CD14-positive monocyte (primary cell): ENCODE measurements around the gene GNL1. TPM values are rescaled to one million over a fixed set of nuclear protein-coding genes. Genes with fewer than 3 reads are reported as not detected.

Experiments
- DNase-seq, 3 donors: peaks; one replicate each; pipeline ENCODE4 v3.0.0-alpha.2; 2011 to 2022
- H2AFZ ChIP-seq: 2 replicates; pipeline ENCODE4 v1.6.0; 2012; ENCODE audit warnings: mild to moderate bottlenecking, low read depth, low read length, inconsistent platforms; ENCODE audit not compliant: insufficient read depth, poor library complexity, severe bottlenecking
- H3K27ac ChIP-seq, 2 donors: 1 replicate in 1 of 2; 2 replicates in 1 of 2; pipeline ENCODE4 v1.5.1; 2012 to 2013; ENCODE audit warnings: low read length in 2 of 2, control low read depth in 1 of 2, inconsistent platforms in 1 of 2, low read depth in 1 of 2, mild to moderate bottlenecking in 1 of 2
- H3K27me3 ChIP-seq, 2 donors: one replicate each; pipeline versions ENCODE4 v1.6.0 to v1.6.1; 2011 to 2013; ENCODE audit warnings: low read length in 2 of 2; ENCODE audit not compliant: control insufficient read depth in 2 of 2, insufficient read depth in 2 of 2
- H3K36me3 ChIP-seq, 2 donors: replicated peaks in 1 of 2; 1 replicate in 1 of 2; 2 replicates in 1 of 2; pipeline versions ENCODE4 v1.5.1 to v1.6.1; 2012 to 2013; ENCODE audit warnings: low read length in 2 of 2, control low read depth in 1 of 2, inconsistent platforms in 1 of 2, mild to moderate bottlenecking in 1 of 2; ENCODE audit not compliant: insufficient read depth in 2 of 2, control insufficient read depth in 1 of 2
- H3K4me1 ChIP-seq, 2 donors: 1 replicate in 1 of 2; 2 replicates in 1 of 2; pipeline versions ENCODE4 v1.5.1 to v1.6.1; 2012 to 2013; ENCODE audit warnings: low read length in 2 of 2, control low read depth in 1 of 2, inconsistent platforms in 1 of 2, mild to moderate bottlenecking in 1 of 2, moderate library complexity in 1 of 2; ENCODE audit not compliant: insufficient read depth in 2 of 2, control insufficient read depth in 1 of 2
- H3K4me2 ChIP-seq: replicated peaks from 2 replicates; pipeline ENCODE3; 2012; ENCODE audit warnings: low read length, moderate library complexity, mild to moderate bottlenecking; ENCODE audit not compliant: poor library complexity, severe bottlenecking; ENCODE audit errors: extremely low read depth
- H3K4me3 ChIP-seq, 3 experiments: fragments of 200-600 bp in 1 of 3; sonication (generic) in 1 of 3; replicated peaks in 1 of 3; 1 replicate in 2 of 3; 2 replicates in 1 of 3; pipeline ENCODE4 v1.5.1; 2011 to 2013; ENCODE audit warnings: low read length in 3 of 3, mild to moderate bottlenecking in 3 of 3, control low read depth in 2 of 3, low read depth in 2 of 3, inconsistent platforms in 1 of 3, moderate library complexity in 1 of 3
- H3K79me2 ChIP-seq: 2 replicates; pipeline ENCODE4 v1.6.0; 2012; ENCODE audit warnings: mild to moderate bottlenecking, control low read depth, inconsistent platforms, low read length, moderate library complexity; ENCODE audit not compliant: insufficient read depth
- H3K9ac ChIP-seq: 2 replicates; pipeline ENCODE4 v1.6.0; 2017; ENCODE audit warnings: low read length, mild to moderate bottlenecking; ENCODE audit not compliant: insufficient read depth, poor library complexity, severe bottlenecking
- H3K9me3 ChIP-seq, 2 donors: replicated peaks in 1 of 2; 1 replicate in 1 of 2; 2 replicates in 1 of 2; pipeline versions ENCODE4 v1.5.1 to v1.6.1; 2012 to 2013; ENCODE audit warnings: low read length in 2 of 2, control low read depth in 1 of 2; ENCODE audit not compliant: control insufficient read depth in 1 of 2, insufficient read depth in 1 of 2
- H4K20me1 ChIP-seq: 2 replicates; pipeline ENCODE4 v1.6.0; 2012; ENCODE audit warnings: mild to moderate bottlenecking, low read length, control low read depth, moderate library complexity; ENCODE audit not compliant: insufficient read depth
- H3K27ac Mint-ChIP-seq, 7 donors: one replicate each; pipeline ENCODE4 v1.8.0; 2020; ENCODE audit warnings: mild to moderate bottlenecking in 7 of 7, mixed read lengths in 7 of 7, moderate library complexity in 6 of 7, inconsistent platforms in 2 of 7
- H3K27me3 Mint-ChIP-seq, 3 donors: one replicate each; pipeline ENCODE4 v1.8.0; 2021 to 2022; ENCODE audit warnings: low read depth in 3 of 3, mild to moderate bottlenecking in 3 of 3, mixed read lengths in 3 of 3, moderate library complexity in 3 of 3, inconsistent platforms in 1 of 3
- H3K36me3 Mint-ChIP-seq, 2 donors: one replicate each; pipeline ENCODE4 v1.8.0; 2020; ENCODE audit warnings: mixed read lengths in 2 of 2, inconsistent platforms in 1 of 2, mild to moderate bottlenecking in 1 of 2
- H3K4me1 Mint-ChIP-seq: one replicate; pipeline ENCODE4 v1.8.0; 2020; ENCODE audit warnings: mild to moderate bottlenecking, mixed read lengths
- H3K4me3 Mint-ChIP-seq, 2 donors: one replicate each; pipeline ENCODE4 v1.8.0; 2020; ENCODE audit warnings: mild to moderate bottlenecking in 2 of 2, mixed read lengths in 2 of 2, moderate library complexity in 1 of 2
- H3K9me3 Mint-ChIP-seq, 7 donors: one replicate each; pipeline ENCODE4 v1.8.0; 2020 to 2022; ENCODE audit warnings: mixed read lengths in 7 of 7, mild to moderate bottlenecking in 6 of 7, moderate library complexity in 6 of 7, inconsistent platforms in 2 of 7
- whole genome bisulfite sequencing: methylation state at CpG from one replicate; pipeline ENCODE4 v1.1.5; 2013; ENCODE audit warnings: missing lambda C conversion rate; ENCODE audit not compliant: insufficient coverage; 5-methylcytosine and 5-hydroxymethylcytosine counted together
- intact Hi-C, 2 donors: fragments of 100-400 bp; cut with micrococcal nuclease; formaldehyde crosslinking; loops; one replicate each; pipeline versions ENCODE4 v1.15.0 to v1.15.1; 2023
- polyA plus RNA-seq, 3 donors: library from polyadenylated mRNA; depleted of rRNA in 1 of 3; unstranded in 2 of 3; stranded (reverse) in 1 of 3; fragments of 300-500 nt in 2 of 3; fragments of >200 nt in 1 of 3; fragmentation: Illumina TruSeq in 2 of 3; gene quantifications; 1 replicate in 2 of 3; 2 replicates in 1 of 3; pipeline ENCODE4 v1.2.3, GENCODE V29; 2012 to 2021
- TF ChIP-seq, protein P1 (sequence below): fragments of 200-600 bp; IDR thresholded peaks from one replicate; pipeline ENCODE4 v1.8.0; 2022; ENCODE audit warnings: antibody characterized with exemption, mild to moderate bottlenecking

Gene GNL1
- polyA plus RNA-seq, 3 donors = 10.3 to 13.4 (median 12.9) TPM

DNA sequence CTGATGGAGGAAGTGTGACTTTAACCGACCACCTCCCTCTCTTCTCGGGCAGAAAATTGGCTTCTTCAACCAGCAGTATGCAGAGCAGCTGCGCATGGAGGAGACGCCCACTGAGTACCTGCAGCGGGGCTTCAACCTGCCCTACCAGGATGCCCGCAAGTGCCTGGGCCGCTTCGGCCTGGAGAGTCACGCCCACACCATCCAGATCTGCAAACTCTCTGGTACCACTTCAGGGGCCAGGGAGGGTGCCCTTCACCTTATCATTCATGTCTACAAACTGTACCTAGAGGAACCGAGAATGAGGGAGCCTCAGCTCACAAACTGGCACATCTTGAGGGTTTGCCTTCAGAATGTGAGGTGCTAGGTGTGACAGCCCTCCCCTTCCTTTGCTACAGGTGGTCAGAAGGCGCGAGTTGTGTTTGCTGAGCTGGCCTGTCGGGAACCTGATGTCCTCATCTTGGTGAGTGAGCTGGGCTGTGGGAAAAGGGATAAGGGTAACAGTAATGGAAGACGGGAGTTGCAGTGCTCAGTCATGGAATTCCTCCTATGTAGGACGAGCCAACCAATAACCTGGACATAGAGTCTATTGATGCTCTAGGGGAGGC, 33.6 kb upstream of the GNL1 start:
- Mint-ChIP-seq H3K27me3 (peaks cover 0 to 2% (median 2%) of the 10 kb centered on the region in 3 donors), H3K4me1 (no peaks in the 10 kb centered on the region), H3K9me3 (peaks cover 0 to 2% (median 0%) of the 10 kb centered on the region in 7 donors), H3K27ac (peak overlapping the region in 2 of 7 donors; percentile 9 to 28), H3K4me3 (no peak overlapping the region), H3K36me3 (peaks cover 75 to 97% of the 10 kb centered on the region in 2 donors)
- Histone ChIP-seq H2AFZ (no peak overlapping the region), H3K9me3 (no peaks in the 10 kb centered on the region), H3K4me1 (no peaks in the 10 kb centered on the region), H3K27ac (no peak overlapping the region), H3K79me2 (no peaks in the 10 kb centered on the region), H3K36me3 (peaks cover 74 to 96% of the 10 kb centered on the region in 2 donors), H3K4me2 (no peak overlapping the region), H4K20me1 (peaks cover 31% of the 10 kb centered on the region), H3K9ac (no peak overlapping the region), H3K27me3 (no peaks in the 10 kb centered on the region), H3K4me3 (no peak overlapping the region)
- DNase-seq = no peak
- intact Hi-C loops = loop anchor here in 1 of 2 donors (10.0 kb wide), 1 partner anchor 45 kb away; no protein-coding TSS in a partner anchor
- TF ChIP-seq, protein P1, sequence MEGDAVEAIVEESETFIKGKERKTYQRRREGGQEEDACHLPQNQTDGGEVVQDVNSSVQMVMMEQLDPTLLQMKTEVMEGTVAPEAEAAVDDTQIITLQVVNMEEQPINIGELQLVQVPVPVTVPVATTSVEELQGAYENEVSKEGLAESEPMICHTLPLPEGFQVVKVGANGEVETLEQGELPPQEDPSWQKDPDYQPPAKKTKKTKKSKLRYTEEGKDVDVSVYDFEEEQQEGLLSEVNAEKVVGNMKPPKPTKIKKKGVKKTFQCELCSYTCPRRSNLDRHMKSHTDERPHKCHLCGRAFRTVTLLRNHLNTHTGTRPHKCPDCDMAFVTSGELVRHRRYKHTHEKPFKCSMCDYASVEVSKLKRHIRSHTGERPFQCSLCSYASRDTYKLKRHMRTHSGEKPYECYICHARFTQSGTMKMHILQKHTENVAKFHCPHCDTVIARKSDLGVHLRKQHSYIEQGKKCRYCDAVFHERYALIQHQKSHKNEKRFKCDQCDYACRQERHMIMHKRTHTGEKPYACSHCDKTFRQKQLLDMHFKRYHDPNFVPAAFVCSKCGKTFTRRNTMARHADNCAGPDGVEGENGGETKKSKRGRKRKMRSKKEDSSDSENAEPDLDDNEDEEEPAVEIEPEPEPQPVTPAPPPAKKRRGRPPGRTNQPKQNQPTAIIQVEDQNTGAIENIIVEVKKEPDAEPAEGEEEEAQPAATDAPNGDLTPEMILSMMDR = no peak
- 97% methylated on average over 11 of the region's 15 CpGs for WGBS

DNA sequence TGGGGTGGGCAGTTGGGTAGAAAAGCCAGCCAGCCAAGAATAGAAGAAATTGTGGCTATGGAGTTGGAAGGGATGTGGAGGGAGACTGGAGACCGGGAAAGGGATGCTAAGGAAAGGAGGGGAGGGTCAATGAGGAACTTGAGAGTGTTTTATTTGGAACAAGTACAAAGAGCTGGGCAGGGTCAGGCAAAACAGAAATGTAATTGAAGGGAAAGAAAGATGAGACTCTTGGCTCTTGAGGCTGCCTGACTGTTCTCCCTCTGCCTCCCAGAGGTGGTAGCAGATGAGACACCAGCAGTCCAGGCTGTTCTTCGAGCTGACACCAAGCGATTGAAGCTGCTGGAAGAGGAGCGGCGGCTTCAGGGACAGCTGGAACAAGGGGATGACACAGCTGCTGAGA, 27.6 kb upstream of the GNL1 start:
- H3K4me2 ChIP-seq = no peak overlapping the region
- no peaks in the 10 kb centered on the region for H3K9me3 Mint-ChIP-seq
- no peak overlapping the region for H2AFZ ChIP-seq
- H3K27ac ChIP-seq = no peak overlapping the region
- WGBS = 95% methylated on average over 5 of the region's 5 CpGs
- no peaks in the 10 kb centered on the region for H3K79me2 ChIP-seq
- no peaks in the 10 kb centered on the region for H3K27me3 ChIP-seq
- no peaks in the 10 kb centered on the region for H3K4me1 ChIP-seq
- H3K27me3 Mint-ChIP-seq = peaks cover 0 to 2% (median 2%) of the 10 kb centered on the region in 3 donors
- H3K9me3 ChIP-seq = no peaks in the 10 kb centered on the region
- TF ChIP-seq, protein P1 = no peak
- no peak overlapping the region for H3K9ac ChIP-seq
- H3K36me3 Mint-ChIP-seq = peaks cover 85 to 100% of the 10 kb centered on the region in 2 donors
- intact Hi-C loops = no loop called here
- peak overlapping the region in 4 of 7 donors; percentile 5 to 62 (median 52) for H3K27ac Mint-ChIP-seq
- no peaks in the 10 kb centered on the region for H3K4me1 Mint-ChIP-seq
- H4K20me1 ChIP-seq = no peaks in the 10 kb centered on the region
- H3K36me3 ChIP-seq = peaks cover 85 to 99% of the 10 kb centered on the region in 2 donors
- DNase-seq = no peak
- no peak overlapping the region for H3K4me3 Mint-ChIP-seq
- H3K4me3 ChIP-seq = no peak overlapping the region
